Neuronal stem cell (in vitro differentiated cells): Measurements from ENCODE around the gene ZNF587B.
"Not testable (repeated sequence)": the region's sequence is repeated elsewhere in the genome, so short reads cannot be mapped to it uniquely, and the experiment has no call there.

Experiments used
- DNase-seq: peaks from one replicate; pipeline ENCODE4 v3.0.0-alpha.2; 2013; ENCODE audit warnings: low spot score
- H2AFZ ChIP-seq: one replicate; pipeline ENCODE4 v1.6.1; 2013; ENCODE audit warnings: mild to moderate bottlenecking, low read length, inconsistent platforms
- H2AK5ac ChIP-seq: 2 replicates; pipeline ENCODE4 v1.6.1; 2013; ENCODE audit warnings: low read depth, mild to moderate bottlenecking, inconsistent platforms, low read length, moderate library complexity, mixed read lengths
- H2BK120ac ChIP-seq: 2 replicates; pipeline ENCODE4 v1.6.1; 2013; ENCODE audit warnings: low read depth, mild to moderate bottlenecking, inconsistent platforms, low read length, moderate library complexity, mixed read lengths
- H2BK12ac ChIP-seq: one replicate; pipeline ENCODE4 v1.6.1; 2013; ENCODE audit warnings: low read length, inconsistent platforms
- H2BK15ac ChIP-seq: 2 replicates; pipeline ENCODE4 v1.6.1; 2013; ENCODE audit warnings: mild to moderate bottlenecking, low read length, inconsistent platforms, mixed read lengths
- H2BK5ac ChIP-seq: one replicate; pipeline ENCODE4 v1.6.1; 2013; ENCODE audit warnings: inconsistent platforms, mild to moderate bottlenecking, low read length, moderate library complexity
- H3K14ac ChIP-seq: one replicate; pipeline ENCODE4 v1.6.1; 2013; ENCODE audit warnings: low read length, inconsistent platforms
- H3K18ac ChIP-seq: 2 replicates; pipeline ENCODE4 v1.6.1; 2013; ENCODE audit warnings: low read length, inconsistent platforms
- H3K23ac ChIP-seq: 2 replicates; pipeline ENCODE4 v1.6.1; 2013; ENCODE audit warnings: low read depth, mild to moderate bottlenecking, mixed read lengths, low read length, inconsistent platforms; ENCODE audit not compliant: poor library complexity
- H3K27ac ChIP-seq: replicated peaks from 3 replicates; pipeline ENCODE4 v1.5.1; 2013; ENCODE audit warnings: low read length, inconsistent platforms
- H3K27me3 ChIP-seq, 3 experiments: 2 replicates each; pipeline ENCODE4 v1.6.1; 2013; ENCODE audit warnings: low read length in 3 of 3, mild to moderate bottlenecking in 2 of 3, inconsistent platforms in 1 of 3, low read depth in 1 of 3, mixed read lengths in 1 of 3, moderate library complexity in 1 of 3; ENCODE audit not compliant: control insufficient read depth in 3 of 3, insufficient read depth in 3 of 3
- H3K36me3 ChIP-seq, 2 donors: replicated peaks in 1 of 2; 2 replicates each; pipeline ENCODE4 v1.6.1; 2013; ENCODE audit warnings: low read length in 2 of 2; ENCODE audit not compliant: control insufficient read depth in 2 of 2, insufficient read depth in 2 of 2
- H3K4ac ChIP-seq: 2 replicates; pipeline ENCODE4 v1.6.1; 2013; ENCODE audit warnings: inconsistent platforms, mild to moderate bottlenecking, low read length, moderate library complexity
- H3K4me1 ChIP-seq, 2 donors: 1 replicate in 1 of 2; 2 replicates in 1 of 2; pipeline ENCODE4 v1.6.1; 2013; ENCODE audit warnings: low read length in 2 of 2, low read depth in 1 of 2; ENCODE audit not compliant: control insufficient read depth in 2 of 2, insufficient read depth in 1 of 2
- H3K4me2 ChIP-seq: one replicate; pipeline ENCODE4 v1.6.1; 2013; ENCODE audit warnings: mild to moderate bottlenecking, low read length, inconsistent platforms; ENCODE audit not compliant: insufficient read depth, poor library complexity, severe bottlenecking
- H3K4me3 ChIP-seq, 2 donors: 2 replicates each; pipeline ENCODE4 v1.5.1; 2013; ENCODE audit warnings: low read length in 2 of 2, mild to moderate bottlenecking in 2 of 2, inconsistent platforms in 1 of 2, moderate library complexity in 1 of 2
- H3K79me1 ChIP-seq: one replicate; pipeline ENCODE4 v1.6.1; 2013; ENCODE audit warnings: low read depth, mild to moderate bottlenecking, inconsistent platforms, low read length, moderate library complexity
- H3K9ac ChIP-seq: one replicate; pipeline ENCODE4 v1.6.1; 2013; ENCODE audit warnings: mild to moderate bottlenecking, low read depth, low read length, inconsistent platforms; ENCODE audit not compliant: poor library complexity
- H3K9me3 ChIP-seq, 2 donors: replicated peaks in 1 of 2; 2 replicates each; pipeline versions ENCODE3 to v1.6.1; 2013; ENCODE audit warnings: low read length in 2 of 2, mild to moderate bottlenecking in 2 of 2, inconsistent platforms in 1 of 2, low read depth in 1 of 2, mixed read lengths in 1 of 2, moderate library complexity in 1 of 2; ENCODE audit not compliant: control insufficient read depth in 2 of 2, insufficient read depth in 1 of 2
- H4K8ac ChIP-seq: one replicate; pipeline ENCODE4 v1.6.1; 2013; ENCODE audit warnings: low read depth, mild to moderate bottlenecking, inconsistent platforms, low read length, moderate library complexity
- H4K91ac ChIP-seq: one replicate; pipeline ENCODE4 v1.6.1; 2013; ENCODE audit warnings: low read length, low read depth, mild to moderate bottlenecking, inconsistent platforms; ENCODE audit not compliant: poor library complexity
- WGBS, 2 donors: extraction: QIAGEN DNeasy Blood & Tissue Kit; methylation state at CpG; one replicate each; pipeline ENCODE4 v1.1.7; 2013; ENCODE audit warnings: missing lambda C conversion rate in 2 of 2, mixed read lengths in 1 of 2; ENCODE audit not compliant: insufficient read length in 2 of 2, insufficient replicate concordance in 1 of 2; ENCODE audit errors: extremely low coverage in 2 of 2; 5-methylcytosine and 5-hydroxymethylcytosine counted together

Gene ZNF587B

GRCh38 chr19:57890706-57891105 is 60.6 kb downstream of the ZNF587B start:
- not testable (repeated sequence) for H4K91ac ChIP-seq, H3K27me3 ChIP-seq, H2AK5ac ChIP-seq, H2BK120ac ChIP-seq, H4K8ac ChIP-seq, H2BK15ac ChIP-seq, H3K4ac ChIP-seq, H3K4me1 ChIP-seq, H3K14ac ChIP-seq, H3K27ac ChIP-seq, H2BK5ac ChIP-seq, H3K79me1 ChIP-seq, H3K9ac ChIP-seq, DNase-seq, H3K4me2 ChIP-seq, H3K18ac ChIP-seq, H3K4me3 ChIP-seq, H2BK12ac ChIP-seq, H3K23ac ChIP-seq, H2AFZ ChIP-seq
- H3K9me3 ChIP-seq, result peaks cover 0 to 25% of the 10 kb centered on the region in 2 donors
- no CpG with 5 or more reads among the region's 3 CpGs for WGBS, 2 donors
- peaks cover 4 to 18% of the 10 kb centered on the region in 2 donors for H3K36me3 ChIP-seq
